HepG2 (cell line): Measurements from ENCODE around the gene SSBP4. TPM values are rescaled to one million over a fixed set of nuclear protein-coding genes. Genes with fewer than 3 reads are reported as not detected.

Experiments
- HOXA9 ChIP-seq: sonication (generic); formaldehyde crosslinking; IDR thresholded peaks from 2 replicates; pipeline ENCODE4 v1.8.1; 2022; ENCODE audit warnings: missing genetic modification reagents, mild to moderate bottlenecking, moderate library complexity, borderline replicate concordance
- LCORL ChIP-seq, 2 experiments: fragments of 450-650 bp in 1 of 2; sonication (generic) in 1 of 2; formaldehyde crosslinking in 1 of 2; IDR thresholded peaks; 2 replicates each; pipeline versions ENCODE4 v1.5.0 to v1.6.1; 2017 to 2020; ENCODE audit warnings: antibody characterized with exemption in 1 of 2, missing genetic modification reagents in 1 of 2
- MIXL1 ChIP-seq: IDR thresholded peaks from 2 replicates; pipeline ENCODE4 v1.6.1; 2016
- NAIF1 ChIP-seq: sonication (generic); formaldehyde crosslinking; IDR thresholded peaks from 2 replicates; pipeline ENCODE4 v1.5.0; 2020; ENCODE audit warnings: mild to moderate bottlenecking, missing genetic modification reagents, borderline replicate concordance
- NFIB ChIP-seq: sonication (generic); formaldehyde crosslinking; IDR thresholded peaks from 2 replicates; pipeline ENCODE4 v1.9.0; 2021; ENCODE audit warnings: missing genetic modification reagents, mild to moderate bottlenecking, borderline replicate concordance
- SIX4 ChIP-seq: sonication (generic); formaldehyde crosslinking; IDR thresholded peaks from 2 replicates; pipeline ENCODE4 v1.4.0; 2020; ENCODE audit warnings: missing genetic modification reagents
- ZMYM3 ChIP-seq: sonication (generic); formaldehyde crosslinking; IDR thresholded peaks from 2 replicates; pipeline ENCODE4 v1.5.1; 2020; ENCODE audit warnings: mild to moderate bottlenecking, missing genetic modification reagents
- ZNF136 ChIP-seq: sonication (generic); formaldehyde crosslinking; IDR thresholded peaks from 2 replicates; pipeline ENCODE4 v1.8.1; 2022; ENCODE audit warnings: low read depth, mild to moderate bottlenecking, moderate library complexity, missing genetic modification reagents
- ZNF263 ChIP-seq: sonication (generic); formaldehyde crosslinking; IDR thresholded peaks from 2 replicates; pipeline ENCODE4 v1.4.0; 2020; ENCODE audit warnings: missing genetic modification reagents
- ZNF33B ChIP-seq: sonication (generic); formaldehyde crosslinking; IDR thresholded peaks from 2 replicates; pipeline ENCODE4 v1.5.1; 2020; ENCODE audit warnings: mild to moderate bottlenecking, missing genetic modification reagents
- ZNF451 ChIP-seq: sonication (generic); formaldehyde crosslinking; IDR thresholded peaks from 2 replicates; pipeline ENCODE4 v1.5.0; 2020; ENCODE audit warnings: mild to moderate bottlenecking, missing genetic modification reagents
- ZNF564 ChIP-seq: sonication (generic); formaldehyde crosslinking; IDR thresholded peaks from 2 replicates; pipeline ENCODE4 v1.8.1; 2023; ENCODE audit warnings: mild to moderate bottlenecking, missing genetic modification reagents
- ZNF678 ChIP-seq: sonication (generic); formaldehyde crosslinking; IDR thresholded peaks from 2 replicates; pipeline ENCODE4 v1.4.0; 2020; ENCODE audit warnings: mild to moderate bottlenecking, missing genetic modification reagents
- ZNF749 ChIP-seq: sonication (generic); formaldehyde crosslinking; IDR thresholded peaks from 2 replicates; pipeline ENCODE4 v1.8.0; 2022; ENCODE audit warnings: mild to moderate bottlenecking, missing genetic modification reagents, moderate library complexity, borderline replicate concordance
- ZSCAN30 ChIP-seq: sonication (generic); formaldehyde crosslinking; IDR thresholded peaks from 2 replicates; pipeline ENCODE4 v1.5.0; 2020; ENCODE audit warnings: mild to moderate bottlenecking, missing genetic modification reagents
- polyA plus RNA-seq, 8 experiments: library from polyadenylated mRNA; depleted of rRNA in 3 of 8; stranded (reverse) in 7 of 8; unstranded in 1 of 8; fragments of >200 nt; fragmentation: Illumina TruSeq in 4 of 8; extraction: Trizol in 4 of 8; gene quantifications; 2 replicates each; pipeline versions ENCODE4 v1.2.1 to v1.2.3, GENCODE V29; 2011 to 2016; ENCODE audit warnings: low read depth in 4 of 8, missing spikeins in 1 of 8, mixed read lengths in 1 of 8; ENCODE audit not compliant: insufficient read depth in 1 of 8
- total RNA-seq, 5 experiments: library from RNA; depleted of rRNA; stranded (reverse); fragments of >200 nt; fragmentation: Illumina TruSeq; extraction: Trizol; gene quantifications; 2 replicates each; pipeline ENCODE4 v1.2.3, GENCODE V29; 2016; ENCODE audit warnings: low read depth in 1 of 5
- TF ChIP-seq, protein P1 (sequence below): sonication (generic); formaldehyde crosslinking; IDR thresholded peaks from 2 replicates; pipeline ENCODE4 v1.5.0; 2020; ENCODE audit warnings: mild to moderate bottlenecking, missing genetic modification reagents
- TF ChIP-seq, protein P2 (sequence below): sonication (generic); formaldehyde crosslinking; IDR thresholded peaks from 2 replicates; pipeline ENCODE4 v1.8.1; 2023; ENCODE audit warnings: mild to moderate bottlenecking, missing genetic modification reagents, borderline replicate concordance
- TF ChIP-seq, protein P3 (sequence below): sonication (generic); formaldehyde crosslinking; IDR thresholded peaks from 2 replicates; pipeline ENCODE4 v1.4.0; 2020; ENCODE audit warnings: missing genetic modification reagents, borderline replicate concordance
- TF ChIP-seq, protein P4 (sequence below): sonication (generic); formaldehyde crosslinking; IDR thresholded peaks from 2 replicates; pipeline ENCODE4 v1.4.0; 2020; ENCODE audit warnings: missing genetic modification reagents
- TF ChIP-seq, protein P5 (sequence below): sonication (generic); formaldehyde crosslinking; IDR thresholded peaks from 2 replicates; pipeline ENCODE4 v1.5.0; 2020; ENCODE audit warnings: mild to moderate bottlenecking, missing genetic modification reagents, moderate library complexity

Gene SSBP4
- total and polyA plus RNA-seq, 2 of the 13 experiments (the other 11 are each of a cell fraction or from before 2014, with no cell fraction given), result 20.8 to 39.5 TPM

DNA sequence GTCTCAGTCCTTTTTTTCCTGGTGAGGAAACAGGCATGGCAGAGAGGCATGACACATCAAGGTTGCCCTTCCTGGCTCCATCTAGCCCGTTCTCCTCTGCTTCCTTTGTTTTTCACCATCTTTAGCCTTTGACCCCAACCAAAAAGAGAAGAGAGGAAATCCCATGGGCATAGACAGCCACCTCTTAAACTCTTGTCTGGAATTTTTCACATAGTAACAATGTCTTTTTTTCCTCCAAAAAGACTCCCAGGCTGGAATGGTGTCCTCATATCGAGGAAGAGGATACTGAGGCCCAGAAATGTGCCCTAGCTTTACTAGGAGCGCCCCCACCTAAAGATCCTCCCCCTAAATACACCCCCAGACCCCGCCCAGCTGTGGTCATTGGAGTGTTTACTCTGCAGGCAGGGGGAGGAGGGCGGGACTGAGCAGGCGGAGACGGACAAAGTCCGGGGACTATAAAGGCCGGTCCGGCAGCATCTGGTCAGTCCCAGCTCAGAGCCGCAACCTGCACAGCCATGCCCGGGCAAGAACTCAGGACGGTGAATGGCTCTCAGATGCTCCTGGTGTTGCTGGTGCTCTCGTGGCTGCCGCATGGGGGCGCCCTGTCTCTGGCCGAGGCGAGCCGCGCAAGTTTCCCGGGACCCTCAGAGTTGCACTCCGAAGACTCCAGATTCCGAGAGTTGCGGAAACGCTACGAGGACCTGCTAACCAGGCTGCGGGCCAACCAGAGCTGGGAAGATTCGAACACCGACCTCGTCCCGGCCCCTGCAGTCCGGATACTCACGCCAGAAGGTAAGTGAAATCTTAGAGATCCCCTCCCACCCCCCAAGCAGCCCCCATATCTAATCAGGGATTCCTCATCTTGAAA lies 33.3 kb upstream of the SSBP4 start, which contains the start of gene GDF15 (continued):
- TF ChIP-seq ZNF33B (CRISPR knock-in tag) (no peak), NAIF1 (CRISPR knock-in tag) (peak; percentile 58; the same call in 1 of the 2 replicates), ZNF678 (CRISPR knock-in tag) (peak; percentile 94), SIX4 (CRISPR knock-in tag) (peak; percentile 80), ZNF136 (peak; percentile 26; the same call in 1 of the 2 replicates), HOXA9 (CRISPR knock-in tag) (no peak), NFIB (no peak), ZNF749 (CRISPR knock-in tag) (peak; percentile 97), LCORL (IDR thresholded peaks at IDR 0.05) (peak; percentile 65), LCORL (CRISPR knock-in tag; IDR thresholded peaks at IDR 0.05) (peak; percentile 95), MIXL1 (CRISPR knock-in tag) (peak; percentile 75; the same call in 1 of the 2 replicates), ZNF564 (CRISPR knock-in tag) (peak; percentile 84), ZNF451 (CRISPR knock-in tag) (peak; percentile 93), ZNF263 (peak; percentile 75), ZMYM3 (CRISPR knock-in tag) (peak; percentile 91), ZSCAN30 (CRISPR knock-in tag) (no peak; the same call in 1 of the 2 replicates)
- TF ChIP-seq, protein P1, sequence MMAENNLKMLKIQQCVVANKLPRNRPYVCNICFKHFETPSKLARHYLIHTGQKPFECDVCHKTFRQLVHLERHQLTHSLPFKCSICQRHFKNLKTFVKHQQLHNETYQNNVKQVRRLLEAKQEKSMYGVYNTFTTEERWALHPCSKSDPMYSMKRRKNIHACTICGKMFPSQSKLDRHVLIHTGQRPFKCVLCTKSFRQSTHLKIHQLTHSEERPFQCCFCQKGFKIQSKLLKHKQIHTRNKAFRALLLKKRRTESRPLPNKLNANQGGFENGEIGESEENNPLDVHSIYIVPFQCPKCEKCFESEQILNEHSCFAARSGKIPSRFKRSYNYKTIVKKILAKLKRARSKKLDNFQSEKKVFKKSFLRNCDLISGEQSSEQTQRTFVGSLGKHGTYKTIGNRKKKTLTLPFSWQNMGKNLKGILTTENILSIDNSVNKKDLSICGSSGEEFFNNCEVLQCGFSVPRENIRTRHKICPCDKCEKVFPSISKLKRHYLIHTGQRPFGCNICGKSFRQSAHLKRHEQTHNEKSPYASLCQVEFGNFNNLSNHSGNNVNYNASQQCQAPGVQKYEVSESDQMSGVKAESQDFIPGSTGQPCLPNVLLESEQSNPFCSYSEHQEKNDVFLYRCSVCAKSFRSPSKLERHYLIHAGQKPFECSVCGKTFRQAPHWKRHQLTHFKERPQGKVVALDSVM, result peak; percentile 67
- TF ChIP-seq, protein P2, sequence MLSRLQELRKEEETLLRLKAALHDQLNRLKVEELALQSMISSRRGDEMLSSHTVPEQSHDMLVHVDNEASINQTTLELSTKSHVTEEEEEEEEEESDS (CRISPR knock-in tag), result no peak
- TF ChIP-seq, protein P3, sequence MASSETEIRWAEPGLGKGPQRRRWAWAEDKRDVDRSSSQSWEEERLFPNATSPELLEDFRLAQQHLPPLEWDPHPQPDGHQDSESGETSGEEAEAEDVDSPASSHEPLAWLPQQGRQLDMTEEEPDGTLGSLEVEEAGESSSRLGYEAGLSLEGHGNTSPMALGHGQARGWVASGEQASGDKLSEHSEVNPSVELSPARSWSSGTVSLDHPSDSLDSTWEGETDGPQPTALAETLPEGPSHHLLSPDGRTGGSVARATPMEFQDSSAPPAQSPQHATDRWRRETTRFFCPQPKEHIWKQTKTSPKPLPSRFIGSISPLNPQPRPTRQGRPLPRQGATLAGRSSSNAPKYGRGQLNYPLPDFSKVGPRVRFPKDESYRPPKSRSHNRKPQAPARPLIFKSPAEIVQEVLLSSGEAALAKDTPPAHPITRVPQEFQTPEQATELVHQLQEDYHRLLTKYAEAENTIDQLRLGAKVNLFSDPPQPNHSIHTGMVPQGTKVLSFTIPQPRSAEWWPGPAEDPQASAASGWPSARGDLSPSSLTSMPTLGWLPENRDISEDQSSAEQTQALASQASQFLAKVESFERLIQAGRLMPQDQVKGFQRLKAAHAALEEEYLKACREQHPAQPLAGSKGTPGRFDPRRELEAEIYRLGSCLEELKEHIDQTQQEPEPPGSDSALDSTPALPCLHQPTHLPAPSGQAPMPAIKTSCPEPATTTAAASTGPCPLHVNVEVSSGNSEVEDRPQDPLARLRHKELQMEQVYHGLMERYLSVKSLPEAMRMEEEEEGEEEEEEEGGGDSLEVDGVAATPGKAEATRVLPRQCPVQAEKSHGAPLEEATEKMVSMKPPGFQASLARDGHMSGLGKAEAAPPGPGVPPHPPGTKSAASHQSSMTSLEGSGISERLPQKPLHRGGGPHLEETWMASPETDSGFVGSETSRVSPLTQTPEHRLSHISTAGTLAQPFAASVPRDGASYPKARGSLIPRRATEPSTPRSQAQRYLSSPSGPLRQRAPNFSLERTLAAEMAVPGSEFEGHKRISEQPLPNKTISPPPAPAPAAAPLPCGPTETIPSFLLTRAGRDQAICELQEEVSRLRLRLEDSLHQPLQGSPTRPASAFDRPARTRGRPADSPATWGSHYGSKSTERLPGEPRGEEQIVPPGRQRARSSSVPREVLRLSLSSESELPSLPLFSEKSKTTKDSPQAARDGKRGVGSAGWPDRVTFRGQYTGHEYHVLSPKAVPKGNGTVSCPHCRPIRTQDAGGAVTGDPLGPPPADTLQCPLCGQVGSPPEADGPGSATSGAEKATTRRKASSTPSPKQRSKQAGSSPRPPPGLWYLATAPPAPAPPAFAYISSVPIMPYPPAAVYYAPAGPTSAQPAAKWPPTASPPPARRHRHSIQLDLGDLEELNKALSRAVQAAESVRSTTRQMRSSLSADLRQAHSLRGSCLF, result peak; percentile 92
- TF ChIP-seq, protein P4, sequence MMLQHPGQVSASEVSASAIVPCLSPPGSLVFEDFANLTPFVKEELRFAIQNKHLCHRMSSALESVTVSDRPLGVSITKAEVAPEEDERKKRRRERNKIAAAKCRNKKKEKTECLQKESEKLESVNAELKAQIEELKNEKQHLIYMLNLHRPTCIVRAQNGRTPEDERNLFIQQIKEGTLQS (CRISPR knock-in tag), result peak; percentile 59
- TF ChIP-seq, protein P5, sequence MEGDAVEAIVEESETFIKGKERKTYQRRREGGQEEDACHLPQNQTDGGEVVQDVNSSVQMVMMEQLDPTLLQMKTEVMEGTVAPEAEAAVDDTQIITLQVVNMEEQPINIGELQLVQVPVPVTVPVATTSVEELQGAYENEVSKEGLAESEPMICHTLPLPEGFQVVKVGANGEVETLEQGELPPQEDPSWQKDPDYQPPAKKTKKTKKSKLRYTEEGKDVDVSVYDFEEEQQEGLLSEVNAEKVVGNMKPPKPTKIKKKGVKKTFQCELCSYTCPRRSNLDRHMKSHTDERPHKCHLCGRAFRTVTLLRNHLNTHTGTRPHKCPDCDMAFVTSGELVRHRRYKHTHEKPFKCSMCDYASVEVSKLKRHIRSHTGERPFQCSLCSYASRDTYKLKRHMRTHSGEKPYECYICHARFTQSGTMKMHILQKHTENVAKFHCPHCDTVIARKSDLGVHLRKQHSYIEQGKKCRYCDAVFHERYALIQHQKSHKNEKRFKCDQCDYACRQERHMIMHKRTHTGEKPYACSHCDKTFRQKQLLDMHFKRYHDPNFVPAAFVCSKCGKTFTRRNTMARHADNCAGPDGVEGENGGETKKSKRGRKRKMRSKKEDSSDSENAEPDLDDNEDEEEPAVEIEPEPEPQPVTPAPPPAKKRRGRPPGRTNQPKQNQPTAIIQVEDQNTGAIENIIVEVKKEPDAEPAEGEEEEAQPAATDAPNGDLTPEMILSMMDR, result peak; percentile 95
